Left renal cortex interstitium (tissue), 4 donors: Measurements from ENCODE around the gene GRIN3B. TPM values are rescaled to one million over a fixed set of nuclear protein-coding genes. Genes with fewer than 3 reads are reported as not detected.

Source experiments
- DNase-seq, 4 donors: peaks; one replicate each; pipeline ENCODE4 v3.0.0-alpha.2; 2013; ENCODE audit warnings: low read depth in 4 of 4, low spot score in 2 of 4, missing footprints in 1 of 4
- polyA plus RNA-seq, 4 donors: library from polyadenylated mRNA; unstranded; fragments of 120-200 nt; gene quantifications; one replicate each; pipeline ENCODE4 v1.2.1, GENCODE V29; 2013; ENCODE audit not compliant: insufficient read length in 4 of 4

The GRIN3B gene
- polyA plus RNA-seq, 4 donors, result 0.41 to 1.4 (median 1.0) TPM

DNA sequence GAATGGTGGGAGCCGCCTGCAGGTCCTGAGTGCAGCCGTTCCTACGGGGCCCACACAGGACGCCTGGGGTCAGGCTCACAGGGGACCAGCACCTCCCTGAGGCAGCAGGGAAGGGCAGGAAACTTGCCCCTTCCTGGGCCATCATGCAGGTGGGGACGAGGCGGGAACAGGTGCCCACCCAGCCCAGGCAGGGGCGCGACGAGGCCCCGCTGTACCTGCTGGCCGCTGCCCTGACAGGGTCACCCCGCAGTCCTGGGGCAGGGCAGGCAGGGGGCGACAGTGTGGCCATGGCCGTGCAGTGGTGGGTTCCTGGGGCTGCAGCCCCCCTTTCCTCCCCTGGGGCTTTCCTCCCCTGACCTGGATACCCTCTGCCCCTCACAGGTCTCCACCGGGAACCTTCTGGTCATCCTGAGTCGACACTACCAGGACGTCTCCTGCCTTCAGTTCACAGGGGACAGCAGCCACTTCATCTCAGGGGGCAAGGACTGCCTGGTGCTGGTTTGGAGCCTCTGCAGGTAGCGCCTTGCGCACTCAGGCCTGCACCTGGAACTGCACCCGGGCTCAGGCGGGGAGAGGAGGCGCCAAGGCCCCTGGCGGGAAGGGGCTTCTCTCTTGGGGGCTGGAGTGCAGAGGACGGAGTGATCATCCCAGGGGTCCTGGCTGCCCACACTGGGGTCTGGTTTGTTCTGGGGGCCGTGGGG lies 10.7 kb upstream of the GRIN3B start:
- no peak for DNase-seq

DNA sequence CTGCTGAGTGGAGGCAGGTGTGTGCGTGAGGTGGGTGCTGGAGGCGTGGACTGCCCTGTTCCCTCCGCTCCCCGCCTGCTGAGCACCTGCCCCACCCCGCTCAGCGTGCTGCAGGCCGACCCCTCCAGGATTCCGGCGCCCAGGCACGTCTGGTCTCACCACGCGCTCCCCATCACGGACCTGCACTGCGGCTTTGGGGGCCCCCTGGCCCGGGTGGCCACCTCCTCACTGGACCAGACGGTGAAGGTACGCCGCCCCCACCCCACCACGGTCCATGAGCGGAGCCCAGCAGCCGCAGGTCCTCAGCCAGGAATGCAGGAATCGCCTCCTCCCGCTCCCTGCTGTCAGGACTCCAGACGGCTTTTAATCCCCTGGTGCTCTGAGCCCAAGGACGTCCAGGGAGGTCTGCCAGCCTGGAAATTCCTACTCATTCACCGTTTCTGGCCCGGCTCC lies 10.1 kb upstream of the GRIN3B start:
- DNase-seq, result no peak

DNA sequence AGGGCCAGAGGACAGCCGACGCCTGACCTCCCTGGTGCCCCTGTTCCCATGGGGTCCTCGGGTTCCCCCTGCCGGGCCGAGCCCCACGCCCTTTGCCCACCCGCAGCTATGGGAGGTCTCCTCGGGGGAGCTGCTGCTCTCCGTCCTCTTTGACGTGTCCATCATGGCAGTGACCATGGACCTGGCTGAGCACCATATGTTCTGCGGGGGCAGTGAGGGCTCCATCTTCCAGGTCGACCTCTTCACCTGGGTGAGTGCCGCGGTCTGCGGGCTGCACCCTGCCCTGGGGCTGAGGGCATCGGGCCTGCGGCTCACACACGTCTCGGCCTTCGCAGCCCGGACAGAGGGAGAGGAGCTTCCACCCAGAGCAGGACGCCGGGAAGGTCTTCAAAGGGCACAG lies 9.5 kb upstream of the GRIN3B start:
- no peak for DNase-seq

DNA sequence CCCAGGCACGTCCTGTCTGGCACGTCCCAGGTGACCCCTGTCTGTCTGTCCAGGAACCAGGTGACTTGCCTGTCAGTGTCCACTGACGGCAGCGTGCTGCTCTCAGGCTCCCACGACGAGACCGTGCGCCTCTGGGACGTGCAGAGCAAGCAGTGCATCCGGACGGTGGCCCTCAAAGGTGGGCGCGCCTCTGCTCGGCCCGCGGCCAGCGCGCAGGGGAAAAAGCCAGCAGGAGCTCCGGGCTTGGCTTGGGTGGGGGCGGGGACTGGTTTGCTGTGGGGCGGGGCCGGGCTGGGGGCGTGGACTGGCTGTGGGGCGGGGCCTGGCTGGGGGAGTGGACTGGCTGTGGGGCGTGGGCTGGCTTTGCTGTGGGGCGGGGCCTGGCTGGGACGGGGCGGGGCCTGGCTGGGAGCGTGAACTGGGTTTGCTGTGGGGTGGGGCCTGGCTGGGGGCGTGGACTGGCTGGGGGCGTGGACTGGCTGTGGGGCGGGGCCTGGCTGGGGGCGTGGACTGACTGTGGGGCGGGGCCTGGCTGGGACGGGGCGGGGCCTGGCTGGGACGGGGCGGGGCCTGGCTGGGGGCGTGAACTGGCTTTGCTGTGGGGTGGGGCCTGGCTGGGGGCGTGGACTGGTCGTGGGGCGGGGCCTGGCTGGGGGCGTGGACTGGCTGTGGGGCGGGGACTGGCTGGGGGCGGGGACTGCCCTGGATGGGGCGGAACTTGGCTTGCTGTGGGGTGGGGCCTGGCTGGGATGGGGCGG lies 8.9 kb upstream of the GRIN3B start:
- no peak for DNase-seq

DNA sequence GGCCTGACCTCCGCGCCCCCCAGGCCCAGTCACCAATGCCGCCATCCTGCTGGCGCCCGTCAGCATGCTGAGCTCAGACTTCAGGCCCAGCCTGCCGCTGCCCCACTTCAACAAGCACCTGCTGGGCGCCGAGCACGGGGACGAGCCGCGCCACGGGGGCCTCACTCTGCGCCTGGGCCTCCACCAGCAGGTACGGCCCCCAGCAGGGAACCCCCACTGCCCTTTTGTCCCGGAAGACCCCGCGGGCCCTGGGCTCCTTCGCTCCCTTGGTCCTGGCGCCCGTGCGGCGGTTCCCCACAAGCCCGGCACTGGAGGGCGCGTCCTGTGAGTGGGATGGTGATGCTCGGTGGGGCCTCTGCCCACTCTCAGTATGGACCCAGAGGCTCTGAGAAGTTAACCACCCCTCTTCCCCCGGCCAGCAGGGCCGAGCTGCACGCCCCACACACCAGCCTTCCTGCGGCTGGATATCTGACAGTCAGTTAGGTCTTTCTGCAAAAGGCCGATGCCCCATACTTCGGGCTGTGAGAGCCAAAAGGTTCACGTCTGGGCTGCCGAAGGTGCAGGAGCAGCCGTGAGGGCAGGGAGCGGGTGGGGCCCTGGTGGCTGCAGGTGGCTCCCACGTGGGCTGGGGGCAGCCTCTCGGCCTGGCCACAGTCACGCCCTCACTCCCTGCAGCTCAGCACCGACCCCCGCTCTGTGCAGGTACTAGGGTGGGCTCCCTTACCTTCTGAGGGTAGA lies 8.1 kb upstream of the GRIN3B start:
- no peak for DNase-seq

DNA sequence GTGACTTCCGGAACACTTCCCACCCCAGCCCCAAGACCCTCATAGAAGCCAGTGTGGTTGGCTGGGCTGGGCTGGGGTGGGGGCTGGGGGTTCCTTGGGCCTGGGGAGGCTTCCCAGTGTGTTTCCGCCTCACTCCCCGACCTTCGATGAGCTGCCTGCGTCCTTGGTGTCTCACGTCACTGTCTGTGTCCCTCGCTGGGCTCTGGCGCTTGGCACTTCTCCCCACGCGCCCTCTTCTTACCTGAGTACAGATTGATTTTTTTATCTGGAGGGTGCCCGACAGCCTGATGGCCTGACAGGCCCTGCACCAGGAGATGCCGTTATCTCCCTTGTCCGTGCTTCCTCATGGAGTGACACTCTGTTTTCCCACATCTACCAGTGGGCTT lies 7.6 kb upstream of the GRIN3B start:
- DNase-seq, result no peak

DNA sequence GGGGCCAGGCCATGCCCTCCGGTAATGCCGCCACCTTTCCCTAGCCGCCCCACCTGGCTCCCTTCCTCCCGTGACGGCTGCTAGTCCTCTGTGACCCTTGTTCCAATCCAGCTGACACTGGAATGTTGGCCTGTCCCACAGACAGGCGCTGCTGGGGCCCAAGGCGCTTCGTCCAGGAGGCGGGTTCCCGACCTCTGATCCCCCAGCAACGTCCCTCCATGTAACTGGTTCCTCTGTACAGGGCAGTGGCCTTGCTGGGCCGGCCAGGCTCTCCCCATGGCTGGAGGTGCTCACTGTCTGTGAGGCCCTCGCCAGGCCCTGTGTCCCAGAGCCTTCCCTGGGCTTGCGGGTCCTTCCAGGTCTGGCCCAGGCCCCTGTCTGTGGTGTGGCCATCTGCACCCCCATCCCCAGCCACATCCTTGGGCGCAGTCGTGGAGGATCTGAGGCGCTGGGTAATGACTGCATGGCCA lies 6.8 kb upstream of the GRIN3B start:
- DNase-seq, result no peak

DNA sequence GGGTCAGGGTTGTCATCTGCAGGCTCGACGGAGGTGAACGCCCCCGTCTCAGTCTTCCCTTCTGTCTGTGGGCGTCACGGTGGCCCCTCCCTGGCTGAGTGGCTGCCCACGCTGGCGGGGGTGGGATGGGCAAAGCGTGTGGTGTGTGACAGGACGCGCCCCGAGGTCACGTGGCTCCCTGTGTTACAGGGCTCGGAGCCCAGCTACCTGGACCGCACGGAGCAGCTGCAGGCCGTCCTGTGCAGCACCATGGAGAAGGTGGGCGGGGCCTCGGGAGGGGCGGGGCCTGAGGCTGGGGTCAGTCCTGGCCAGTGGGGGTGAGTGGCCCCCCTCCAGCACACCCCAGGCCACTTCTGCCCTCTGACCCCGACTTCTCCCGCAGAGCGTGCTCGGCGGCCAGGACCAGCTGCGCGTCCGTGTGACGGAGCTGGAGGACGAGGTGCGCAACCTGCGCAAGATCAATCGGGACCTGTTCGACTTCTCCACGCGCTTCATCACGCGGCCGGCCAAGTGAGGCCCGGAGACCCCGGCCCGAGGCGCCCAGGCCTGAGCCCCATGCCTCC lies 6.3 kb upstream of the GRIN3B start:
- no peak for DNase-seq

DNA sequence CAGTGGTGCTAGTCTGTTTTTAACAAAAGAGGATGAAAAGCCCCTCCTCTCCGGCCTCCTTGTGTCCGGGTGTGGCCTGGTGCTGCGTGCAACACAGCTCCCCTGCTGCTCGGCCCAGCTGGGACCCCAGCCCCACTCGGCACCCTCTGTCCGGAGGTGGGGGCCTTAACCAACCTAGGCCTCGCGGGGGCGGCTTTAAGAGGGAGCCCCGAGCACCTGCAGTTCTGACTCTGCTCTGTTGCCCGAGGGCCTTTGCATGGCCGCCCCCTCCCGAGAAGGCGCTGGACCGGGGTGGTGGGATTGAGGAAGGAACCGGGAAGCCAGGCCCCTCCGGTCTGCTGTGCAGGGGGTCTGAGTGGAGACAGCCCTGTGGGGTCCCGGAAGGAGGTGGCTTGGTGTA lies 5.7 kb upstream of the GRIN3B start:
- DNase-seq, result no peak

DNA sequence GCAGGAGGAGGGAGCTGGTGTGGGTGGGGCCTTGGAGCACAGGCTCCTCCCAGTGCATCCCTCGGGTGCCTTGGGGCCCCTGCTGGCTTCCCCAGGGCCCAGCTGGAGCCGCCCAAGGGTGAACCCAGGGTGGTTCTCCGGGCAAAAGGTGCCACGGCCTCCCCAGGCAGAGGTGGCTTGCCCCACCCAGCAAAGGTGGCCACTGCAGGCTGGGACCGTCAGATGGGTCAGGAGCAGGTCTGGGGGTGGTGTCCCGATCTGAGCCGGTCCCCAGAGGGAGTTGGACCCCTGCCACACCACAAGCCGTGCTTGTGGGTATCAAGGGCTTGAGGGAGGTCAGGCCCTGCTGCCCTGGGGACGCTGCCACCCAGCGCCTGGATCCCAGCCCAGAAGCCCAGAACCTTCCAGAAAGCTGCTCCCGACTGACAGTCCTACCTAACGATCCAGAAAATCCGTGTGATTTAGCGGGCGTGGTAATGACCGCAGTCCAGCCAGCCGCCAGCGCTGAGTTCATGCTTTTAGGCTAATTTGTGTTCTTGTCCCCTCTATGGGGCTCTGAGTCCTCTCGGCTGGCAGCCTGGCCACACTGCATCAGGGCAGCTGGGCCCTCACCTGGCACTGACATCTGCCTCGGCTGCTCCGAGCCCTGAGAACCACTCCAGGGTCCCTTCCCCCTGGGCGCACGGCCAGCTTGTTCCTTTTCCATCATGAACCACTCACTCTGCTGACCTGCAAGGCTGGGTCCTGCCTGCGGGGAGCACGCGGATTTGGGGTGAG lies 5.0 kb upstream of the GRIN3B start:
- no peak for DNase-seq

DNA sequence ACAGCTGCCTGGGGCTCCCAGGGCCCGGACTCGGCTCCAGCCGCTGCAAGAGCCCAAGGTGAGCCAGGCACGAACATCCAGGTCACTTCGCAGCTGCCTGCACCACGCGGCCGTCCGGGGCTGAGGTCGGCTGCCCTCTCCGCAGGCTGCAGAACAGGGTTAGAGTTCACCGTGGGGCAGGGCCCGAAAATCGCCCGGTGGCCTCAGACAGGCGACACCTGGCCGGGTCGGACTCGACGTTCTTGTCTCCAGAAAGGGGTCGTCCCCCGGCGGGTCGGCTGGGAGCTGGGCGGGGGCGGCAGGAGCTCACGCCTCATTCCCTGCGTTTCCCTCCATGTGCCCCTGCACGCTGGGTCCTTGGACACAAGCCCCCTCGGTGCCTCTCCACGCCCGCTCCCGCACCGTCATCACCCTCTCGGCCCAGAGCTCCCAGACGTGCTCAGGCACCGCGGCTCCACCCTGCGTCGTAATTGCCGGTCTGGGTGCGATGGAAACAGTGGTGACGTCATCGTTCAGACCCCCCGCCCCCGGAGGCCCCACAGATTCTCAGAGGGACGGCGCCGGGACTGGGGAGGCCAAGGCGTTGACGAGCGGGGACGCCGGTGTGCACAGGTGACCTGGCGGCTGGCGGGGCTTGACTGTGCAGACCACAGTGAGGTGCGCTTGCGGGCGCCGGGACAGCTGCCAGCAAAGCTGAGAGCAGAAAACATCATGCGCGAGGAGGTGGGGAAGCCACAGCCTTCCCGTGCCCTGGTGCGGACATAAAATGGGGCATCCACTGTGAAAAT lies 4.0 kb upstream of the GRIN3B start:
- no peak for DNase-seq

DNA sequence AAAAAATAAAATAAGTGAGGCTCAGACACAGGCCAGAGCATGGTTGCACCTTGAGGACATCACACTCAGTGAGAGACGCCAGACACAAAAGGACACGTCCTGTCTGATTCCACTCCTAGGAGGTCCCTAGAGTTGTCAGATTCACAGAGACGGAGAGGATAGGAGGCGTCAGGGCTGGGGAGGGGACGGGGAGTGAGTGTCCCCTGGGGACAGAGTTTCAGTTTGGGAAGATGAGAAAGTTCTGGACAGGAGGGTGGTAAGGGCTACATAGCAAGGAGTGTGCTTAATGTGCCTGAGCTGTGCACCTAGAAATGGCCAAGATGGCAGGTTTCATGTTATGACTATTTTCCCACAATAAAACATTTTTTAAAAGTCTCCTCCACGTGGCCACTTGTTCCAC lies 2.2 kb upstream of the GRIN3B start:
- no peak for DNase-seq

DNA sequence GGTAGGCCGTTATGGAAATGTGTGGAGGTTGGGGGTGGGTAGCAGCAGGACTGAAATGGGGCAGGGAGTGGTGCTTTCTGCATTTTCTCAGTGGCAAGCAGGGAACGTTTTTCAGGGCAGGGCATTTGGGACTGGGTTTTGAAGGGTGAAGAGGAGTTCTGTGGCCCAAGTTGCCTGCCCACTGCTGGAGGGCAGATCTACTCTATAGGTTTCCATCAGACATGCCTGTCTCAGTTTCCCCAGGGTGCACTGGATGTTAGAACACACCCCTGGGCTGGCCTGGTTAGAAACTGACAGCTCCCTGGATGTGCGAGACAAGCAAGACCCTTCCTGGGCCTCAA lies 870 bp upstream of the GRIN3B start:
- DNase-seq, result no peak

DNA sequence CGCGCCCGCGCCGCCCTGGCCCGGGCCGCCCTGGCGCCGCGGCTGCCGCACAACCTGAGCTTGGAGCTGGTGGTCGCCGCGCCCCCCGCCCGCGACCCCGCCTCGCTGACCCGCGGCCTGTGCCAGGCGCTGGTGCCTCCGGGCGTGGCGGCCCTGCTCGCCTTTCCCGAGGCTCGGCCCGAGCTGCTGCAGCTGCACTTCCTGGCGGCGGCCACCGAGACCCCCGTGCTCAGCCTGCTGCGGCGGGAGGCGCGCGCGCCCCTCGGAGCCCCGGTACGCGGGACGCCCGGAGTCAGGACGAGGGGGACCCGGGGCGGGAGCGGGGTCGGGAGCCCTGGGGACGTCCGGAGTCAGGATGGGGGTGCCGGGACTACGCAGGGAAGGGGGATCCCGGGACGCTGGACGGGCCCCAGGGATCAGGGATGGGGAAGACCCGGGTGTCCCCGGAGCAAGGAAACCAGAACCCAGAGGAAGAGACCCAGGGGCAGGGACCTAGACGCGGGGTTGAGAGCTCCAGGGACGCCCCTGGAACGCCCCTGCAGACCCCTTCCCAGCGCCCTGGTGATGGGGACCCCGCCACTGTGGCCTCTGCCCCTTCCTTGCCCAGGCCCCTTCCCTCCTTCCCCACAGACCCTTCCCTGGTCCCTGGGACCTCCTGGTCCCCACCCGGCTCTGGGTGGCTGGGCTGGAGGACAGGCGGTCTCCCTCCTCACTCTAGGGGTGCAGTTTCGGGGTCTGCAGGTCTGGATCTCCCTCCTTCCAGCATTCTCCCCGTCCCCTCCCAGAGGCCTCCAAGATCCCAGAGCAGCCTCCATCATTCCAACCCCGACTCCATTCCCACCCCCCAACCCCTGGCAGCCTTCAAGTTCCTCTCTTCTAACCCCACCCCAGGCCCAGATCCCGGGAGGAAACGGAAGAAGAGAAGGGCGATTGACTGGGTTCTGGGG lies 645 bp downstream of the GRIN3B start:
- DNase-seq, result no peak

DNA sequence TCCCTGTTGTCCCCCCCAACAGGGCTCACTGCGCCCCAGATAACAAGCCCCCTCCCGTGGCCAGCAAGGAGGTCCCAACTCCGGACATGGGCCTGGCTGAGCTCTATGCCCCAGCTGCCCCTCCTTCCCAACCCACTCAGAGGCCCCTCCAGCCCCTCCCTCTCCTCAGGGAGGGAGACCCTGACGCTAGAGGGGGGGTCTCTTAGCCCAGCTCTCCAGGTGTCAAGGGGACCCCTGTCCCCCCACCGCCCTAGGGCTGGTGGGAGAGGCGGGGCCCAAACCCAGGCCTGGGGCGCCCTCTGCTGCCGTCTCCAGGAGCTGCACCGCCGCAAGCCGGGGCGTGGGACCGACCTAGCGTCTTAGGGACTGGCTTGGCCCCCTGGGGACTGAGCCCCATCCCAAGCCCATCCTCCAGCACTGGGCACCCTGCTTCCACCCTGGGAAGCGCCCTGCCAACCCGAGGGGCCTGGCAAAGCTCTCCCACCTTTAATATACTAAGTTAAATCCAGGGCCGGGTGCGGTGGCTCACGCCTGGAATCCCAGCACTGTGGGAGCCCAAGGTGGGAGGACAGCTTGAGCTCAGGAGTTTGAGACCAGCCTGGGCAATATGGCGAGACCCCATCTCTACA lies 1.4 kb downstream of the GRIN3B start:
- DNase-seq, result no peak

DNA sequence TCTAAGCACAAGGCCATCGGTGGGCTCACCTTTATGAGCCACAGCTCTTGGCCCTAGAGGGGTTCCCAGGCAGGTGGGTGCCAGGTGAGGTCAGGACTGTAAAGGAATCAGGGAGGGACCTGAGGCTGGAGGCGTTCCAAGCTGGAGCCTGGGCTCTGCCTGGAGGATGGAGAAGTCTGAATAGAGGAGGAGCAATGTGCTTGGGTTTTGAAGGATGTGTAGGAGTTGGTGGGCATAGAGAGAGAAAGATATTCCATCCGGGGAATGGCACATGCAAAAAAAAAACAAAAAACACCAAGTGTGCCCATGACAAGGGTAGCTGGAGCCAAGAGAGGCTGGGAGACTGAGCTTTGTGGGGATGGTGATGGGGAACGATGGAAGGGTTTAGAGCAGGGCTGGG lies 2.4 kb downstream of the GRIN3B start:
- no peak for DNase-seq

DNA sequence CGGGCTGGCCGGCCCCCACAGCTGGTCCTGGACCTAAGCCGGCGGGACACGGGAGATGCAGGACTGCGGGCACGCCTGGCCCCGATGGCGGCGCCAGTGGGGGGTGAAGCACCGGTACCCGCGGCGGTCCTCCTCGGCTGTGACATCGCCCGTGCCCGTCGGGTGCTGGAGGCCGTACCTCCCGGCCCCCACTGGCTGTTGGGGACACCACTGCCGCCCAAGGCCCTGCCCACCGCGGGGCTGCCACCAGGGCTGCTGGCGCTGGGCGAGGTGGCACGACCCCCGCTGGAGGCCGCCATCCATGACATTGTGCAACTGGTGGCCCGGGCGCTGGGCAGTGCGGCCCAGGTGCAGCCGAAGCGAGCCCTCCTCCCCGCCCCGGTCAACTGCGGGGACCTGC lies 3.1 kb downstream of the GRIN3B start:
- no peak for DNase-seq

DNA sequence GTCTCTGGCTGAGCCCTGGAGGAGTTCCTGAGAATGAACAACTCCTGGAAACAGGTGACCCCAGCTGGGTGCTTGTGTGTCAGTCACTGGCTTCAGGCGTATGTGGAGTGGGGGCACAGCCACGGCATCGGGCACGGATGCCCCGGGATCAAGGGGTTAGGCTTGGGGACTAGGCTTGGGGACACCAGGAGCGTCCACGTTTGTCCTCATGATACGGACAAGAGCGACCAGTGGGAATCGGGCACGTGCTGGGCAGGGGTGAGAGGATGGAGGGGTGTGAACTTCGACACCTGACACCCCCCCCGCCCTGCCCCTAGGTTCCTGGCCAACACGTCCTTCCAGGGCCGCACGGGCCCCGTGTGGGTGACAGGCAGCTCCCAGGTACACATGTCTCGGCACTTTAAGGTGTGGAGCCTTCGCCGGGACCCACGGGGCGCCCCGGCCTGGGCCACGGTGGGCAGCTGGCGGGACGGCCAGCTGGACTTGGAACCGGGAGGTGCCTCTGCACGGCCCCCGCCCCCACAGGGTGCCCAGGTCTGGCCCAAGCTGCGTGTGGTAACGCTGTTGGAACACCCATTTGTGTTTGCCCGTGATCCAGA lies 4.1 kb downstream of the GRIN3B start:
- no peak for DNase-seq
